H1 (cell line): ENCODE results near the gene DENND10. TPM values are rescaled to one million over a fixed set of nuclear protein-coding genes. Genes with fewer than 3 reads are reported as not detected.

ENCODE experiments used
- JUN ChIP-seq: IDR thresholded peaks from 2 replicates; pipeline ENCODE4 v1.6.1; 2011; ENCODE audit warnings: low read depth, mild to moderate bottlenecking, improper control_type of control experiment, low read length
- polyA plus RNA-seq, 7 experiments: library from polyadenylated mRNA; depleted of rRNA in 3 of 7; stranded (reverse) in 5 of 7; unstranded in 2 of 7; fragments of >200 nt in 5 of 7; fragments of 200-250 nt in 2 of 7; gene quantifications; 1 replicate in 5 of 7; 2 replicates in 1 of 7; 4 replicates in 1 of 7; pipeline versions ENCODE4 v1.2.1 to v1.2.3, GENCODE V29; 2011 to 2013; ENCODE audit warnings: missing spikeins in 2 of 7, mixed read lengths in 2 of 7
- total RNA-seq: library from RNA; stranded (reverse); fragmentation: NEBNext Ultra II Directional; extraction: Animal tissue kit (Norgen Biotek cat#: 25700); gene quantifications from 2 replicates; pipeline ENCODE4 v1.2.1, GENCODE V29; 2021

The DENND10 gene
- total and polyA plus RNA-seq, 2 of the 8 experiments (the other 6 are each of a cell fraction or from before 2014, with no cell fraction given): 49.3 to 64.4 TPM

GRCh38 chr10:119174109-119174508 lies 70.2 kb downstream of the DENND10 start (continued):
- no peak for TF ChIP-seq JUN
